B cell (primary cell): Measurements from ENCODE around the gene CCDC30. TPM values are rescaled to one million over a fixed set of nuclear protein-coding genes. Genes with fewer than 3 reads are reported as not detected.
A peak's percentile ranks its signal among the peaks of the same experiment; 100 is the strongest.

Source experiments
- ATAC-seq: fragments of 200-7000 bp; cut with Tn5 transposase; one replicate; pipeline ENCODE4 v1.10.0; 2021; ENCODE audit warnings: low read depth, mild to moderate bottlenecking, moderate number of reproducible peaks, moderate library complexity
- CTCF ChIA-PET: fragments of 350-600 bp; sonication (Branson Sonifier 250); formaldehyde crosslinking; loops from one replicate; lab custom pipeline; 2021; ENCODE audit warnings: antibody characterized with exemption, inconsistent platforms; lab: Charles Lee
- POLR2A ChIA-PET: fragments of 350-600 bp; sonication (Branson Sonifier 250); formaldehyde crosslinking; loops from one replicate; lab custom pipeline; 2021; ENCODE audit warnings: antibody characterized with exemption; lab: Charles Lee
- DNase-seq: peaks from one replicate; pipeline ENCODE4 v3.0.0; 2013
- H2AFZ ChIP-seq: 2 replicates; pipeline ENCODE4 v1.6.1; 2012; ENCODE audit warnings: mild to moderate bottlenecking, low read depth, low read length; ENCODE audit not compliant: insufficient read depth, poor library complexity, severe bottlenecking
- H3K27ac ChIP-seq, 2 donors: 1 replicate in 1 of 2; 2 replicates in 1 of 2; pipeline ENCODE4 v1.5.1; 2012 to 2013; ENCODE audit warnings: low read length in 2 of 2, mild to moderate bottlenecking in 2 of 2, moderate library complexity in 1 of 2
- H3K27me3 ChIP-seq, 4 experiments: fragments of 200-600 bp in 1 of 4; sonication (generic) in 1 of 4; replicated peaks in 1 of 4; 1 replicate in 2 of 4; 2 replicates in 2 of 4; pipeline versions ENCODE4 v1.6.1 to v1.7.0; 2013 to 2016; ENCODE audit warnings: low read length in 3 of 4, mild to moderate bottlenecking in 2 of 4, mixed read lengths in 1 of 4, moderate library complexity in 1 of 4; ENCODE audit not compliant: insufficient read depth in 4 of 4, control insufficient read depth in 3 of 4; ENCODE audit errors: control extremely low read depth in 1 of 4
- H3K36me3 ChIP-seq, 2 experiments: replicated peaks in 1 of 2; 1 replicate in 1 of 2; 2 replicates in 1 of 2; pipeline versions ENCODE4 v1.6.1 to v1.7.1; 2013; ENCODE audit warnings: low read length in 1 of 2; ENCODE audit not compliant: insufficient read depth in 2 of 2, control insufficient read depth in 1 of 2; ENCODE audit errors: control extremely low read depth in 1 of 2, extremely low read depth in 1 of 2
- H3K4me1 ChIP-seq, 2 donors: fragments of 200-600 bp in 1 of 2; sonication (generic) in 1 of 2; 1 replicate in 1 of 2; 2 replicates in 1 of 2; pipeline versions ENCODE4 v1.5.1 to v1.6.1; 2013 to 2017; ENCODE audit warnings: low read length in 2 of 2; ENCODE audit not compliant: control insufficient read depth in 2 of 2, insufficient read depth in 2 of 2
- H3K4me2 ChIP-seq: replicated peaks from 2 replicates; pipeline ENCODE3; 2012; ENCODE audit warnings: mild to moderate bottlenecking, low read depth, low read length; ENCODE audit not compliant: poor library complexity, severe bottlenecking
- H3K4me3 ChIP-seq, 5 experiments: fragments of 200-600 bp in 1 of 5; sonication (generic) in 1 of 5; 1 replicate in 3 of 5; 2 replicates in 2 of 5; pipeline versions ENCODE4 v1.5.1 to v1.7.0; 2011 to 2016; ENCODE audit warnings: low read length in 4 of 5, mild to moderate bottlenecking in 4 of 5, low read depth in 2 of 5, control low read depth in 1 of 5, moderate library complexity in 1 of 5; ENCODE audit not compliant: insufficient read depth in 1 of 5; ENCODE audit errors: control extremely low read depth in 1 of 5, extremely low read depth in 1 of 5
- H3K79me2 ChIP-seq: fragments of 200-600 bp; sonication (generic); one replicate; pipeline ENCODE4 v1.6.0; 2016; ENCODE audit warnings: low read length; ENCODE audit not compliant: control insufficient read depth, insufficient read depth
- H3K9ac ChIP-seq: fragments of 200-600 bp; sonication (generic); 2 replicates; pipeline ENCODE4 v1.6.1; 2017; ENCODE audit warnings: mild to moderate bottlenecking, low read length, moderate library complexity
- H3K9me3 ChIP-seq, 3 donors: one replicate each; pipeline versions ENCODE4 v1.6.1 to v1.7.1; 2013; ENCODE audit warnings: low read length in 2 of 3; ENCODE audit not compliant: control insufficient read depth in 2 of 3, insufficient read depth in 1 of 3; ENCODE audit errors: control extremely low read depth in 1 of 3
- H4K20me1 ChIP-seq: 2 replicates; pipeline ENCODE4 v1.6.0; 2012; ENCODE audit warnings: mild to moderate bottlenecking, low read length; ENCODE audit not compliant: insufficient read depth, control insufficient read depth, poor library complexity, severe bottlenecking
- H3K27ac Mint-ChIP-seq: one replicate; pipeline ENCODE4 v1.8.0; 2021; ENCODE audit warnings: mixed read lengths
- H3K27me3 Mint-ChIP-seq: one replicate; pipeline ENCODE4 v1.8.0; 2021; ENCODE audit warnings: mixed read lengths
- H3K4me1 Mint-ChIP-seq: one replicate; pipeline ENCODE4 v1.8.0; 2021; ENCODE audit warnings: mixed read lengths
- H3K4me3 Mint-ChIP-seq: one replicate; pipeline ENCODE4 v1.8.0; 2021; ENCODE audit warnings: mixed read lengths
- H3K9me3 Mint-ChIP-seq: one replicate; pipeline ENCODE4 v1.8.0; 2022; ENCODE audit warnings: mixed read lengths; ENCODE audit not compliant: insufficient read depth
- CTCF ChIP-seq: fragments of 200-600 bp; IDR thresholded peaks from one replicate; pipeline ENCODE4 v1.8.0; 2022; ENCODE audit warnings: antibody characterized with exemption, mild to moderate bottlenecking
- EZH2 ChIP-seq: IDR thresholded peaks from 2 replicates; pipeline ENCODE4 v1.6.1; 2012; ENCODE audit warnings: borderline replicate concordance, low read depth, mild to moderate bottlenecking, moderate library complexity, low read length; ENCODE audit not compliant: insufficient read depth, poor library complexity, severe bottlenecking
- WGBS: methylation state at CpG from one replicate; pipeline ENCODE4 v1.1.5; 2013; ENCODE audit warnings: missing lambda C conversion rate; ENCODE audit not compliant: insufficient coverage; 5-methylcytosine and 5-hydroxymethylcytosine counted together
- intact Hi-C: fragments of 100-400 bp; cut with micrococcal nuclease; formaldehyde crosslinking; loops from one replicate; pipeline ENCODE4 v1.10.0; 2022
- polyA plus RNA-seq: library from polyadenylated mRNA; depleted of rRNA; stranded (reverse); fragments of >200 nt; gene quantifications from 2 replicates; pipeline ENCODE4 v1.2.3, GENCODE V29; 2012
- total RNA-seq, 2 donors: library from RNA; stranded (reverse); fragments of 120-200 nt in 1 of 2; gene quantifications; 1 replicate in 1 of 2; 2 replicates in 1 of 2; pipeline versions ENCODE4 v1.2.3 to v1.2.4, GENCODE V29; 2013 to 2022

CCDC30 gene
- total and polyA plus RNA-seq, 2 donors (not counting 1 experiment from before 2014, with no cell fraction given) = 1.4 to 7.4 TPM

GRCh38 chr1:42689912-42690311 is 226.8 kb downstream of the CCDC30 start:
- Histone ChIP-seq H3K4me3 (no peak overlapping the region), H3K4me2 (peak overlapping the region; percentile 31), H3K27me3 (no peaks in the 10 kb centered on the region), H3K36me3 (peaks cover 13 to 53% of the 10 kb centered on the region in 2 experiments), H3K9me3 (no peaks in the 10 kb centered on the region), H3K4me1 (peaks cover 66% of the 10 kb centered on the region in 2 donors), H3K9ac (no peak overlapping the region), H2AFZ (no peak overlapping the region), H3K27ac (no peak overlapping the region), H3K79me2 (peaks cover 100% of the 10 kb centered on the region), H4K20me1 (peaks cover 99% of the 10 kb centered on the region)
- TF ChIP-seq EZH2 = no peak
- no peak for TF ChIP-seq CTCF
- Mint-ChIP-seq H3K27ac (no peak overlapping the region), H3K27me3 (no peaks in the 10 kb centered on the region), H3K4me3 (no peak overlapping the region), H3K4me1 (peaks cover 81% of the 10 kb centered on the region), H3K9me3 (no peaks in the 10 kb centered on the region)
- no peak for ATAC-seq
- ChIA-PET CTCF (interaction anchor here (1.5 kb wide), 1 partner anchor 78 kb away, joined by 4 read pairs; the partner anchor contains the start of gene C1orf50), POLR2A (no interaction called here)
- intact Hi-C loops = loop anchor here (2.0 kb wide), 1 partner anchor 111 kb away; no protein-coding TSS in a partner anchor
- WGBS = 67% methylated on average over 3 of the region's 3 CpGs
- DNase-seq = no peak

- H3K27ac ChIP-seq = no peak overlapping the region
- no peak for ATAC-seq
- no peak overlapping the region for H3K4me3 ChIP-seq
- Mint-ChIP-seq H3K4me3 (peak overlapping the region; percentile 4), H3K27ac (no peak overlapping the region), H3K9me3 (no peaks in the 10 kb centered on the region), H3K27me3 (no peaks in the 10 kb centered on the region), H3K4me1 (peaks cover 76% of the 10 kb centered on the region)
- no CpG with 5 or more reads among the region's 1 CpG for WGBS
- no peaks in the 10 kb centered on the region for H3K27me3 ChIP-seq
- H3K9me3 ChIP-seq = no peaks in the 10 kb centered on the region
- H3K36me3 ChIP-seq = peaks cover 9 to 54% of the 10 kb centered on the region in 2 experiments
- peak overlapping the region; percentile 11 for H3K4me2 ChIP-seq
- intact Hi-C loops = loop anchor here (2.0 kb wide), 1 partner anchor 112 kb away; no protein-coding TSS in a partner anchor
- POLR2A ChIA-PET = interaction anchor here (0.5 kb wide), 1 partner anchor 32 kb away, joined by 5 read pairs; no protein-coding TSS in a partner anchor
- peaks cover 100% of the 10 kb centered on the region for H3K79me2 ChIP-seq
- peaks cover 59% of the 10 kb centered on the region in 2 donors for H3K4me1 ChIP-seq
- CTCF ChIA-PET = interaction anchor here (0.7 to 1.5 kb wide), 3 partner anchors 13 to 113 kb away, joined by 3 to 4 read pairs (median 3); partner anchors contain the start of gene C1orf50
- H2AFZ ChIP-seq = no peak overlapping the region
- TF ChIP-seq EZH2 = no peak
- TF ChIP-seq CTCF = peak; percentile 33
- no peak overlapping the region for H3K9ac ChIP-seq
- peaks cover 99% of the 10 kb centered on the region for H4K20me1 ChIP-seq
- no peak for DNase-seq
Measured at GRCh38 chr1:42690477-42691156, 227.5 kb downstream of the CCDC30 start.
